Measurements from ENCODE around the gene UBALD1.

DNA sequence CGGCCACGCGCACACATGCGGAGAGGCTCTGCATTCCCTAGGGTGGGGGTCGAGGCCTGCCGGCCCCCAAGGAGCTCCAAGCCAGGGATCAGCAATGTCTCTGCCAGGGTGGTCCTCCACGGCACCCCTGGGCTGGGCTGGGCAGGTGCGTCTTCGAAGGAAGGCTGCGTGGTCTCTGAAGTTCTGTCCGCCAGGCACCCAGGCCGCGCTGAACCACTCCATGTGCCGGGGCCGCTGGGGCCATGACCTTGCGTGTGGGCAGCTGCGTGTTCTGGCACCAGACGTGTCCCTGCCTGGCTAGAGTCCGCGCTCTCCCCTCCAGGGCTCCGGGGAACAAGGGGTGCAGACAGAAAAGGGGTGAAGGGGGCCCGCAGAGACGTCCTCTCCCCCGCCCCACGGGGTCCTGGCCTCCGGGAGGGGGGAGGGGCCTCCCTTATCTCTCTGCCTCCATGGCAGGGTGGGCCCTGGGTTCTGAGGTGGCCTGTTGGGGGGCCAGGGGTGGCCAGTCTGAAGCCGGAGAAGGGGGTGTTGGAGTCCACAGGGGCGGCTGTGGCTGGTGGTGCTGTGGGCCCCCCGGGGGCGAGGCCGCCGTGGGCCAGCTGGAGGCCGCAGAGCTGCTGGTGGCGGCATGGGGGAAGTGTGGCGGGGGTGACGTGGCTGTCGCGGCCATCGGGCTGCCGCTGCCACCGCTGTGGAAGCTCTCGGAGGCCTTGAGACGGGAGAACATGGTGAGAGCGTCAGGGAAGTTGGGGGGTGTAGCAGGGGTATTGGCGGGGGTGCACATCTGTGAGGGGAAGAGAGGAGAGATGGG is 5.3 kb downstream of the UBALD1 start:
- no peak for TF ChIP-seq CTCF (conservative IDR thresholded peaks at IDR 0.05 in 1 of 2, IDR thresholded peaks at IDR 0.05 in 1 of 2; ENCODE audit: low read depth in 1 of 2, low read length in 2 of 2)
- no peak for TF ChIP-seq EZH2 (IDR thresholded peaks at IDR 0.05; ENCODE audit: low read length, missing control alignments)

All from fibroblast of lung (primary cell).